Activated CD8-positive, alpha-beta T cell treated with anti-CD3 and anti-CD28 coated beads for 36 hours (primary cell): Measurements from ENCODE around the gene NMNAT3. TPM values are rescaled to one million over a fixed set of nuclear protein-coding genes. Genes with fewer than 3 reads are reported as not detected.

Source experiments
- ATAC-seq: fragments of 200-7000 bp; cut with Tn5 transposase; one replicate; pipeline ENCODE4 v1.10.0; 2021; ENCODE audit warnings: mild to moderate bottlenecking, moderate library complexity
- CTCF ChIA-PET: fragments of 350-600 bp; sonication (Branson Sonifier 250); formaldehyde crosslinking; loops from one replicate; lab custom pipeline; 2021; ENCODE audit warnings: antibody characterized with exemption; lab: Charles Lee
- POLR2A ChIA-PET: fragments of 350-600 bp; sonication (Branson Sonifier 250); formaldehyde crosslinking; loops from one replicate; lab custom pipeline; 2021; ENCODE audit warnings: antibody characterized with exemption; lab: Charles Lee
- DNase-seq: peaks from one replicate; pipeline ENCODE4 v3.0.0-alpha.2; 2020
- H3K27ac Mint-ChIP-seq: one replicate; pipeline ENCODE4 v1.8.0; 2021; ENCODE audit warnings: mild to moderate bottlenecking, mixed read lengths
- H3K27me3 Mint-ChIP-seq: one replicate; pipeline ENCODE4 v1.8.0; 2021; ENCODE audit warnings: mixed read lengths
- H3K36me3 Mint-ChIP-seq: one replicate; pipeline ENCODE4 v1.8.0; 2021; ENCODE audit warnings: low read depth, mixed read lengths
- H3K4me1 Mint-ChIP-seq: one replicate; pipeline ENCODE4 v1.8.0; 2021; ENCODE audit warnings: low read depth, mixed read lengths
- H3K4me3 Mint-ChIP-seq: one replicate; pipeline ENCODE4 v1.8.0; 2021; ENCODE audit warnings: mild to moderate bottlenecking, moderate library complexity, mixed read lengths
- H3K9me3 Mint-ChIP-seq: one replicate; pipeline ENCODE4 v1.8.0; 2021; ENCODE audit warnings: mixed read lengths
- intact Hi-C: fragments of 100-400 bp; cut with micrococcal nuclease; formaldehyde crosslinking; loops from one replicate; pipeline ENCODE4 v1.10.0; 2022
- total RNA-seq, 2 experiments: library from RNA; stranded (reverse); gene quantifications; one replicate each; pipeline ENCODE4 v1.2.3, GENCODE V29; 2021
- TF ChIP-seq, protein P1 (sequence below): fragments of 200-600 bp; IDR thresholded peaks from one replicate; pipeline ENCODE4 v1.8.0; 2022; ENCODE audit warnings: antibody characterized with exemption, mild to moderate bottlenecking

NMNAT3 gene
- total RNA-seq, 2 experiments from 2014 or later: 4.3 to 4.5 TPM

GRCh38 chr3:139518306-139518705 lies 159.5 kb downstream of the NMNAT3 start:
- no peaks in the 10 kb centered on the region for H3K36me3 Mint-ChIP-seq
- ChIA-PET POLR2A (no interaction called here), CTCF (no interaction called here)
- no peak overlapping the region for H3K27ac Mint-ChIP-seq
- DNase-seq: no peak
- ATAC-seq: no peak
- intact Hi-C loops: no loop called here
- H3K9me3 Mint-ChIP-seq: no peaks in the 10 kb centered on the region
- H3K4me3 Mint-ChIP-seq: no peak overlapping the region
- H3K27me3 Mint-ChIP-seq: no peaks in the 10 kb centered on the region
- no peaks in the 10 kb centered on the region for H3K4me1 Mint-ChIP-seq
- TF ChIP-seq, protein P1, sequence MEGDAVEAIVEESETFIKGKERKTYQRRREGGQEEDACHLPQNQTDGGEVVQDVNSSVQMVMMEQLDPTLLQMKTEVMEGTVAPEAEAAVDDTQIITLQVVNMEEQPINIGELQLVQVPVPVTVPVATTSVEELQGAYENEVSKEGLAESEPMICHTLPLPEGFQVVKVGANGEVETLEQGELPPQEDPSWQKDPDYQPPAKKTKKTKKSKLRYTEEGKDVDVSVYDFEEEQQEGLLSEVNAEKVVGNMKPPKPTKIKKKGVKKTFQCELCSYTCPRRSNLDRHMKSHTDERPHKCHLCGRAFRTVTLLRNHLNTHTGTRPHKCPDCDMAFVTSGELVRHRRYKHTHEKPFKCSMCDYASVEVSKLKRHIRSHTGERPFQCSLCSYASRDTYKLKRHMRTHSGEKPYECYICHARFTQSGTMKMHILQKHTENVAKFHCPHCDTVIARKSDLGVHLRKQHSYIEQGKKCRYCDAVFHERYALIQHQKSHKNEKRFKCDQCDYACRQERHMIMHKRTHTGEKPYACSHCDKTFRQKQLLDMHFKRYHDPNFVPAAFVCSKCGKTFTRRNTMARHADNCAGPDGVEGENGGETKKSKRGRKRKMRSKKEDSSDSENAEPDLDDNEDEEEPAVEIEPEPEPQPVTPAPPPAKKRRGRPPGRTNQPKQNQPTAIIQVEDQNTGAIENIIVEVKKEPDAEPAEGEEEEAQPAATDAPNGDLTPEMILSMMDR: no peak

- Mint-ChIP-seq H3K4me3 (no peak overlapping the region), H3K27ac (no peak overlapping the region), H3K27me3 (no peaks in the 10 kb centered on the region), H3K4me1 (no peaks in the 10 kb centered on the region), H3K36me3 (no peaks in the 10 kb centered on the region), H3K9me3 (no peaks in the 10 kb centered on the region)
- TF ChIP-seq, protein P1: no peak
- DNase-seq (no peak), ATAC-seq (no peak)
- ChIA-PET CTCF (no interaction called here), POLR2A (no interaction called here)
- intact Hi-C loops: no loop called here
These were observed 160.3 kb downstream of the NMNAT3 start for GRCh38 chr3:139517321-139518065.

DNA sequence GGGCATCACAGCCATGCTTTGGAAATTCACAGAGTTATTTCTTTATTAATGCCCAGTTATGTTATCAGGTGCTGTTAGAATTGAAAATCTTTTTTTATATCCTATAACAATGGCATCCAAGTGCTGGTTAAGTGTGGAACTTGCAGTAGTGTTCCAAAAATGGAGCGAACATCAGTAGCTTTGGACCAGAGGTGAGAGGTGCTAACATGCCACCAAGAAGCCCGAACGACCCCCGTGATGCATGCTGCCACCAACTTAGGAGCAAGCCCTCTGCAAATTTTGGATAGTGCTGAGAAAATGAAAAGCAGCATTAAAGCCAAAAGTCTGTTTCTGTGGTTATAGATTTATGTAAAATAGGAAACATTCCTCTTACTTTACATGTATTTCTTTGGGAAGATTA lies 163.0 kb downstream of the NMNAT3 start:
- Mint-ChIP-seq H3K9me3 (no peaks in the 10 kb centered on the region), H3K36me3 (no peaks in the 10 kb centered on the region), H3K4me3 (no peak overlapping the region), H3K27me3 (no peaks in the 10 kb centered on the region), H3K4me1 (no peaks in the 10 kb centered on the region), H3K27ac (no peak overlapping the region)
- ChIA-PET POLR2A (no interaction called here), CTCF (interaction anchor here (1.1 kb wide), 1 partner anchor 87 kb away, joined by 3 read pairs; no protein-coding TSS in a partner anchor)
- TF ChIP-seq, protein P1: no peak
- no peak for ATAC-seq
- DNase-seq: no peak
- intact Hi-C loops: no loop called here

Other genes starting within 250 kb of the NMNAT3 start
- gene RBP2, start 201.5 kb downstream of the NMNAT3 start, total RNA-seq: not detected
- not detected for gene RBP1, start 138.2 kb downstream of the NMNAT3 start, total RNA-seq